NCI-H2081 treated with DMSO at 0.1 percent for 48 hours (cell line): ENCODE measurements around the gene HMGA1.

Experiments used
- DNase-seq: peaks from one replicate; lab custom pipeline; 2025; lab: John Stamatoyannopoulos, UW

The HMGA1 gene

DNA sequence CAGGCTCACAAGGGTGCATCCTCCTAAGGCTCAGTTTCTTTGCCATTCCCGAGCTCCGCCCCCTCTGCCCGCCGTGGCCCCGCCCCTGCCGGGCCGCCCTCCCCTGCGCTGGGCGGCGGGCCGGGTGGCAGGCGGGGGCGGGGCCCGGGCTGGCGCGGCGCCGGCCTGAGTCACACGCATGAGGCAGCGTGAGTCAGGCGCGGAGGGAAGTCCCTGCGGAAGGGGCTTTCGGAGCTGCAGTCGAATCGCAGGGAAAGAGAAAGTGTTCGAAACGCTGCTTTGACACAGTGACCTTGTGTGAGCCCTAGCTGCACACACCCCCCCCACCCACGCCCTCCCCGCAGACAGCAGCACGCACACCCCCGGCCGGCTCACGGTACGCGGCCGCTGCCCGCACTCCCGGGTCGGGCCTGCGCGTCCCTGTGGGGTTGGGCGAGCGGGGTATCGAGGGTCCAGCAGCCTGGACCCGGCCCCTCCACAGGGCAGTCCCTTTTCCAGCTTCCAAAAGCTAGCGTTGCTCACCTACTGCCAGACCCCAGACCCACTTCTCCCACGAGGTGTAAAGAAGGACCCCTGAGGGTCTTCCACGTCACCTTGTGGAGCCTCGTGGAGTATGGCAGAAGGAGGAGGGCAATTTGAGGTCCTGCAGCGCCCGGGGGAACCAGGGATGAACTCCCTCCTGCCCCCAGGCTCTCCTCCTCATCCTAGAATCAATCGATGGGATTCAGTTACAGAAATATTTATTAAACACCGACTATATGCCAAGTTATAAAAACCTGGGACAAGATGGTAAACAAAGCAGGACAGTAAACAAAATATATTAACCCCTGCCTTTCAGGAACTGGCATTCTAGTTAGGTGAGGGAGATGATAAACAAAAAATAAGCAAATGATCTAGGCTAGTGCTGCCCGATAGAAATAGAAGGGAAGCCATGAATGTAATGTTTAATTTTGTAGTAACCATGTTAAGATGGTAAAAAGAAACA is 12.4 kb upstream of the HMGA1 start:
- DNase-seq = no peak

DNA sequence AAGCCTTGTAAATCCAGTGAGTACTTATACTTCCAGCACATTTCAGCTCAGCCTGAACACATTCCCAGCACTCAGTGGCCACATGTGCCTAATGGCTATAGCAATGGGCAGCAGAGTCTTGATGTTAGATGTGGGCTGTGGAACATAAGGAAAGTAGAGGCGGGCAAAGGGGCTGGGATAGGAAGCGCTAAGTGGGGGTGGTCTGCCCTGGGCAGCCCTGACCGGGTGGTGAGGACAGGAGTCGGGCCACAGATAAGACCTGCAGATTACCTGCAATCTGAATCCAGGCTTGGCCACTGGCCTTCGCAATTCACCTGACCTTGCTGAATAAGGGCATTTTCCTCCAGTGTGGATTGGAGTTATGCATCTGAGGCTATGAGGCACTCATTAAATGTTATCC is 11.1 kb upstream of the HMGA1 start:
- no peak for DNase-seq

DNA sequence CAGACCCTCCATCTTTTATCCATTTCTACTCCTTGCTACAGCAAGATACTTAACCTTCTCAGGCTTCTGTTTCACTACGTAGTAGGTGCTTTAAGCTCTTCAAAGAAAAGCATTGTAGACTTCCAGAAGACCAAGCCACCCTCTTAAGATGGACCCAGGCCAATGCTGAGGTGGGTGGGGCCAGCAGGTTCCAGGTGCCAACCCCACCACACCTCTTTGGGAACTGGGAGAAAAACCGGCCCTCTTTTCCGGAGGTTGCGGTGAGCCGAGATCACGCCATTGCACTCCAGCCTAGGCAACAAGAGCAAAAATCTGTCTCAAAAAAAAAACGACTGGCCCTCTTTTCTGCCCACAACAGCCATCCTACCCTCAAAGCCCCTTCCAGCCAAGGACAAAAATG is 10.6 kb upstream of the HMGA1 start:
- no peak for DNase-seq

DNA sequence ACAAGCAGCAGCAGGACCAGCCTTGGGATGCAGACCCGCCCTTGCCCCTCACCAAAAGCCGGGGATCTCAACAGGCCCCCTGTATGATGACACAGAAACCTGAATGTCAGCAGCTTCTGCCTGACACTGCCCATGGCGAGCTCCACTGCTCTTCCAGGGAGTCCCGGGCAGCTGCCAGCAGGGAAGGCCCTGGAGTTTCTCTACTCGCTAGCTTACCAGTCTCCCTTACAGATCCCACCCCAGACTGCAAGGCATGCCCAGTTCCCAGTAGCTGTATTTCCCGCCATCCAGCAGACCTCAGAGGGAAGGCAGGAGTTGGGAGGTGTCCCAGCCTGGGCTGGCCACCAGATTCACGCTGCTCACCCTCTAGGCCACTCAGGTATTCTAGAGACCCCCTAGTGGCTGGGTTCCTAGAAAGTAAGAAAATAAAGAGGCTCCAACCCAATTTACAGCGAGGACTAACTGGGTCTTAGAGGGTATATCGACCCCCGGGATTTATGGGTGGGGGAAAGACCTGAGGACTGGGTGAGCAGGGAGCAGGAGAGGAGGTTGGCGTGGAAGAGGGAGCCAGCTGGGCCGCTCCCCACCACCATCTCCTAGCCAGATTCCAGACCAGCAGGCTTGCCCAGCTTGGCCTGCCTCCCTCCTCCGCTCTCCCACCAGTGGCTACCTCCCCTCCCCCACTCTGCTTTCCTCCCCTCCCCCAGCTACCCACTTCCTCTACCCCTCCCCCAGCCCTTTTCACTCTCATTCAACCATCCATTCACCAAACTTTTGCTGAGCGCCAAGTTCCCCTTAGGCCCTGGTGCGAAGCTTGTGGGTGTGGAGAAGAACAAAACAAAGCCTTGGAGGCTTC is 9.7 kb upstream of the HMGA1 start:
- DNase-seq = no peak

DNA sequence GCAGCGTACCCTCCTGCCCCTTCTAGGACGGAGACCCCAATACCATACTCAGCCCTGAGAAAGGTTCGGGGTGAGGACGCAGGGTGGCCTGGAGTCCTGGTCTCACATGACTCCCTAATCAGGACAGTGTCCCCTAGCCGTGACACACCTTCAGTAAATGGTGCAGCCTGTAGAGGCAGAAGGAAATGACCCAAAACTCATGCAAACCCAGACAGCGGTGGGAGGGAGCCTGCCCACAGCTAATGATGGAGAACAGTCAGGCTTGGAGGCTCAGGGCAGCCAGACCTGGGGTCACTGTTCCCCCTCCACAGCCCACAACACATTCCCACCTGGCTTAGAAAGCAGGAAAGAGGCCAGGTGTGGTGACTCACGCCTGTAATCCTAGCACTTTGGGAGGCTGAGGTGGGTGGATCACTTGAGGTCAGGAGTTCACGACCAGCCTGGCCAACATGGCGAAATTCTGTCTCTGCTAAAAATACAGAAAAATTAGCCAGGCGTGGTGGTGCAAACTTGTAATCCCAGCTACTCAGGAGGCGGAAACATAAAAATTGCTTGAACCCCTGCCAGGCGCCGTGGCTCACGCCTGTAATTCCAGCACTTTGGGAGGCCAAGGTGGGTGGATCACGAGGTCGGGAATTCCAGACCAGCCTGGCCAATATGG is 8.8 kb upstream of the HMGA1 start:
- no peak for DNase-seq

DNA sequence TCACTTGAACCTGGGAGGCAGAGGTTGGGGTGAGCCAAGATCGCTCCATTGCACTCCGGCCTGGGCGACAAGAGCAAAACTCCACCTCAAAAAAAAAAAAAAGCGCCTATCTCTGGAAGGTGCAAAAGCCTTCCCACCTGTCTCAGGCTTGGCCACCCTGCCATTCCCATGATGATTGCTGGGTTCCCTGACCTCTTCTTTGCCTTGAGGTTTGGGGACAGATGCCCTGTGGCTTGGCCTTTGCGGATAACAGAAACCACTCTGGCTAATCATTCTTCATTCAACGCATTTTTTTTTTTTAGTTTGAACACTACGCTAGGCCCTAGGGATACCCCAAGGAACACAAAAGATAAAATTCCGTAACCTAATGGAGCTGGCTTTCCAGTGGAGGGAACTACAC is 6.8 kb upstream of the HMGA1 start:
- no peak for DNase-seq

DNA sequence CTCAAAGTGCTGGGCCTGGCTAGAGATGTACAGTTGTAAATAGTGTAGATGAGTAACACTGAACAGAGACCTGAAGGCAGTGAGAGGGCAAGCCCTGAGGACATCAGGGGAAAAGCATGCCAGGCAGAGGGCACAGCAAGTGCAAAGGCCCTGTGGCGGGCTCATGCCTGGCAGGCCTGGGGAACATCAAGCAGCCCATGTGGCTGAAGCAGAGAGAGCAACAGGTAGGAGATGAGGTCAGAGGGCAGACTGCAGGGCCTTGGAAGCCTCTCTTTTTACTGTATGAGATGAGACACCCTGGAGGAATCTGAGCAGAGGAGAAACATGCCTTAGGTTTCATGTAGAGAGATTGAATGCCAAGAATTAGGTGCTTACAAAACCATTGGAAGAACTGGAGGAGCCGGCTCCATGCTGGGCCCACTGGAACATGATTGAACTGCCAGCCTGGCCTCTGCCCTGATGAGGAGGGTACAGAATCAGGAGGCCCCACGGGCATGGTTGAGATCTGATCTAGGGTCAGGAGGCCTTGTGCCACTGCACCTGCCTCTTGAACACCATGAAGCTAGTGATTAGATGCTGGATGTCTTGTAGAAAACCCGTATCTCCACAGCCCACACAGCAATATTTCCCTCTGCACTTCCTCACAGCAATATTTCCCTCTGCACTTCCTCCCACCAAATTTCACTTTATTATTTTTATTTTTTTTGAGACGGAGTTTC is 5.9 kb upstream of the HMGA1 start:
- DNase-seq = no peak

DNA sequence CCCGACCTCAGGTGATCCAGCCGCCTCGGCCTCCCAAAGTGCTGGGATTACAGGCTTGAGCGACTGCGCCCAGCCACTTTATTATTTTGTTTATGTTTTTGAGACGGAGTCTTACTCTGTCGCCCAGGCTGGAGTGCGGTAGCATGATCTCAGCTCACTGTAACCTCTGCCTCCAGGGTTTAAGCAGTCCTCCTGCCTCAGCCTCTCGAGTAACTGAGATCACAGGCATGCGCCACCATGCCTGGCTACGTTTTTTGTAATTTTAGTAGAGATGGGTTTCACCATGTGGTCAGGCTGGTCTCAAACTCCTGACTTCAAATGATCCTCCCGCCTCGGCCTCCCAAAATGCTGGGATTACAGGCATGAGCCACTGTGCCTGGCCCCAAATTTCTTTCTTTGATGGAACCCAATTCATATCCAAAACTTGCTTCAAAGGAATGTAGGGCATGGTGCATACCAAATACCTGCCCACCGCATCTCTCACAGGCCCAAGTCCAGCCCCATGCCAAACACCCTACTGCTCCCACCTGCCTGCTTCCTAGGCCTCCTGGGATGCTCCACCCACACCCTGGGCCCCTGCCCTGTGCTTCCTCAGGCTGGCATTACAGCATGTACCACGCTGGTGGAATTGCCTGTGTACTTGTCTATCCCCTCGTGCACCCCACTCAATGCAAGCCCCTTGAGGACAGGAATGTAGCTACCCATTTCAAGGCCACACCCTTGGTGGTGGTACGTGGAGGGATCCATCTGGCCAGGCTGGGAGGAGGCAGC is 4.9 kb upstream of the HMGA1 start:
- no peak for DNase-seq

DNA sequence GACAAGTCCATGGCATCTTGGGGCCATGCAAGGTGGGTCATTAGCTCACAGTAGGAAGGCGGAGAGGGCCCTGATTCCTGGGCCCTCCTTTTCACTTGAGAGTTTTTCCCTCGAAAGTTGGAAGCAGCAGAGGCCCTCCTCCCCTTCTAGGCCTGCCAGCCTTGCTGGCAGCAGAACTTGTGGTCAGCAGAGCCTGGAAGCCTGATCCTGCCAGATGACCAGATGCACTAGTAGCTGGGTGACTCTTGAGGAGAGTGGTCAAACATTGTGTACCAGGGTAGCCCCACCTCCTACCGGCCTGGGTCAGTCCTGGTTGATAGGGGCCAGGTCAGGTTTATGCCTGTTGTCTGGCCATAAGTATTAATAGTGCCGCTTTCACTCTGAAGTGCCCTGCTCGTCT is 3.8 kb upstream of the HMGA1 start:
- DNase-seq = no peak

DNA sequence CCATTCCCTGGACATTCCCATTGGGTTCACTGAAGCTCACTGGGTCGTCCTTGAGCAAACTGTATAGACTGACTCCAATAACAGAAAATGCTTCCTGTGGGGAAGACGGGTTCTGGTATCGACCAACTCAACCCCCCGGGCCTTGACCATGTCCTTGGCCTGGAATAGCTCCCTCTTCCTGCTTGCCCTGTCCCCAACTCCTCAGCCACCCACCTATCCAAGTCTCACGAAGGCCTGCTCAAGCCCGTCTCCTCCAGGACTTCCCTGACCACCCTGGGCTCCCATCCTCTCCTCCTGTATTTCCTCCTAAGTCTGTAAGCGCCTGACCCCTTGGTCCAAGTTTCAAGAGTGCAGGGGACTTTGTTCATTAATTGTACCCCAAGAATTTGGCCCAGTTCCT is 2.8 kb upstream of the HMGA1 start:
- no peak for DNase-seq

DNA sequence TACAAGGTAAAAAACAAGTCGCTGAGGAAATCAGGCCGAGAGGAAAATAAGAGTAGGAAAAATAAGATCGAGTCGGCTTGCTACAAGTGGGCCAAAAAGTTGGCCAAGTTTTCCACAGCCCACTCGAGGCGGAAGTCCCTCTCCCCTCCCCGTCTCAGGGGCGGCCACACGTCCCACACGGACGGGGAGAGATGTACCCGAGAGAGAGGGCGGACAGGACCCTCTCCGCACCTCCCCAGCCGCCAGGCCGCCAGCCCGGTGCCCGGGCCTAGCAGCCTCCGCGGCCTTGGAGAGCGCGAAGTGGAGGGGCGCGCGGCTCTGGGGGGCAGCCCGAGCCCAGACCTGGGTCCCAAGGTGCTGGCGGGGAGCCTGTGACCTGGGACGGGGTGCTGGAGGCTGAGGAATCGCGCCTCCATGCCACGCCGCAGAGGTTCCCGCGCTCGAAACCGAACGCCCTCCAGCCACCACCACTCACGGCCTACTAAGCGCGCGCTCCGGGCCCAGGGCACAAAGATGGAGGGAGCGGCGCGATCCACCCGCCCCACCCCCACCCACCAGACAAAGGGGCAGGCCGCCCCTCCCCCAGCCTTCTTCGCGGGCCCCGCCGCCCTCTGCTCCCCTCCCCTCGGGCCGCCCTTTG is 1.9 kb upstream of the HMGA1 start:
- DNase-seq = no peak

DNA sequence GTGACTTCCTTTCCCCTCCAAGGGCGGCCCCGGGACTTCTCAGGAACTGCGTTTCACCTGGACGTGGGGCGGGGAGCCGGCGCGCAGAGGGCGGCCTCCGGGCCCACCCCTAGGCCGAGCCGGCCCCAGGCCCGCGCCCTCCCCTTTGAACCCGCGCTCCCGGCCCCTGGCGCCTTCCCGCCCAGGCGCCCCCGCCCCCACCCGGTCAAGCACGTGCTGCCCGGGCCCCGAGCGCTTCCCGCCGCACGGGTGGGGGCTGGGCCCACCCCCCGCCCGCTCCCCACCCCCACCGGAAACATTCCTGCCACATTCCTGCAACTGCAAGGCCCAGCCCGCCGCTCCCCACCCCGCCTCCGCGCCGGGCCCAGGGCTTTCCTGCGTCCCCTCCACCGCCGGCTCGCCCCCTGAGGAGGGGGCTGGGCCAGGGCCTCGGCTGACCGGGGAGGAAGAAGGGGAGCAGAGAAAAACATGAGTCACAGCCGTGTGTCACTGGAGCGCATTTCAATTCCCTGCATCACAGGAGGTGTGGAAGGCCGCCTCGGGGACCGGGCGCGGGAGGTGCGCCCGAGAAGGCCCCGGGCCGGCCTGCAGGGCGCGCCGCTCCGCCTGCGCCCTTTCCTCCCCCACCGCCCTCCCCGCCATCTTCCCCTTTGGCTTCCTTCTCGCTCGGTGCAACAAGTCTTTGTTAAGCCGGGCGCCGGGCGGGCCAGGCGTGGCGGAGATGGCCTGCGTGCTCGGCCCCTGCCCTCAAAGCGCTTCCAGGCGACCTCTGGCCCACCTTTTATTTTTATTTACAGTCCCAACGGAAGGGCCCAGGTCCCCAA is 1.2 kb upstream of the HMGA1 start:
- no peak for DNase-seq

DNA sequence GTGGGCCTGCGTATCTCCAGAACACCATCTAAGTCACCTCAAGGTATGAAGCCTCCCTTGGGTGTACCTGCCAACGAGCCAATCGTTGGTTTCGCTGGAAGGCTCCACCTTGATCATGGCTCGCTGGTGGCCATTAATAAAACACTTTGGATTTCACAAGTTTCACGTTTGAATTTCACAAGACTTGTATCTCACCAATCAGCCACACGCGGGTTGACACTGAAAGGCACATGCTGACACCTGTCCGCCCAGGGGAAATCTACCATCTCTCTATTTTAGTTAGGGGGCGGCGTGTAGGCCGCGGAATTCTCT is 586 bp upstream of the HMGA1 start:
- DNase-seq = no peak

DNA sequence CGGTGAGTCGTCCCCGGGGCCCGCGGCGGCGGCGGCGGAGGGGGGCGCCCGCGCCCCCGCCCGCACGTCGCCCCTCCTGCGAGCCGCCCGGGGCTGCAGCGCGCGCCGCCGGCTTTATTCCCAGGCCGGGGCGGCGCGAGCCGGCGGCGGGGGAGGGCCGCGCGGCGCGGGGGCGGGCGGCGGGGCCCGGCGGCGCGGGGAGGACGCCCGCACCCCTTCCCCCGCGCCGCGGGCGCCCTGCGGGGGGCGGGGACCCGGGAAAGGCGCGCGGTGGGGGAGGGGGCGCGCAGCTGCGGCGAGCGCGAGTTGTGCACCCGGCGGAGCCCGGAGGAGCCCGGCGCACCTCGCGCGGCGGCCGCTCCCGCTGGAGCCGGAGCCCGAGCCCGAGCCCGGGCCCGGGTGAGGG is 646 bp downstream of the HMGA1 start:
- no peak for DNase-seq

DNA sequence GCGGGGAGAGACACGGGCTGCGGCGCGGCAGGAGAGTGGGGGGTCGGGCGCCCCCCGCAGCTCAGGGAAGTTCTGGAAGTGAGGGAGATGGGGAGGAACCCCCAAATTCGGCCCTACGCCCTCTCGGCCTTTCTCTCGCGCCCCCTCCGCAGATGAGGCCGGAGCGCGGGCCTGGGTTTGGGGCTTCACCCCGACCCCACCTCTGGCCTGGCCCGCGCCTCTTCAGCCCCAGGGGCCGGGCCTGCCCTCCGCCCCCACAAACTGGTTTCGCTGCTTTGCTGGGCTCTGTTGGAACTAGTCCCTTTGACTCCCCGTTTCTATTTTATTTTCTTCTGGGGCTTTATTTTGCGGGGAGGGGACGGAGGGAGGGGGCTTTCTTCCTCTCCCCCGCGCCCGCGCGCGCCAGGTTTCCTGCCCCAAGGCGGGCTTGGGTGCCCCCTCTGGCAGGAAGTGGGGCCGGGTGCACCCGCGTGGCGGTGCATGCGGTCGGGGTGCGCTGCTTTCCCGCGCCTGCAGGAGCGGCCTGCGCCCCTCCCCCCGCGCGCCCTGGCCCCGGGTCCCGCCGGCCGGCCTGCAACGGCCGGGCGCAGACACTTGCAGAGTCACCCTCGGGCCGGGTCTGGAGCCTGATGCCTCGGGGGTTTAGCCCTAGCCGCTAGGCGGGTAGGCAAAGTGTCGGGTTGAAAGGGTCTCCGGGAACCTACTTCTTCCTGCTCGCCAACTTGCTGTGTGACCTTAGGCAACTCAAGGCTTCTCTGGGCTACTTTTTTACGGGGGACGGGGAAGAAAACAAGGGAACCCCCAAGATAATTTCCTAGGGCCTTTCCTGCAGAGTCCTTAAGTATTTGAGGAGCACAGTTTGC is 1.3 kb downstream of the HMGA1 start:
- DNase-seq = no peak

DNA sequence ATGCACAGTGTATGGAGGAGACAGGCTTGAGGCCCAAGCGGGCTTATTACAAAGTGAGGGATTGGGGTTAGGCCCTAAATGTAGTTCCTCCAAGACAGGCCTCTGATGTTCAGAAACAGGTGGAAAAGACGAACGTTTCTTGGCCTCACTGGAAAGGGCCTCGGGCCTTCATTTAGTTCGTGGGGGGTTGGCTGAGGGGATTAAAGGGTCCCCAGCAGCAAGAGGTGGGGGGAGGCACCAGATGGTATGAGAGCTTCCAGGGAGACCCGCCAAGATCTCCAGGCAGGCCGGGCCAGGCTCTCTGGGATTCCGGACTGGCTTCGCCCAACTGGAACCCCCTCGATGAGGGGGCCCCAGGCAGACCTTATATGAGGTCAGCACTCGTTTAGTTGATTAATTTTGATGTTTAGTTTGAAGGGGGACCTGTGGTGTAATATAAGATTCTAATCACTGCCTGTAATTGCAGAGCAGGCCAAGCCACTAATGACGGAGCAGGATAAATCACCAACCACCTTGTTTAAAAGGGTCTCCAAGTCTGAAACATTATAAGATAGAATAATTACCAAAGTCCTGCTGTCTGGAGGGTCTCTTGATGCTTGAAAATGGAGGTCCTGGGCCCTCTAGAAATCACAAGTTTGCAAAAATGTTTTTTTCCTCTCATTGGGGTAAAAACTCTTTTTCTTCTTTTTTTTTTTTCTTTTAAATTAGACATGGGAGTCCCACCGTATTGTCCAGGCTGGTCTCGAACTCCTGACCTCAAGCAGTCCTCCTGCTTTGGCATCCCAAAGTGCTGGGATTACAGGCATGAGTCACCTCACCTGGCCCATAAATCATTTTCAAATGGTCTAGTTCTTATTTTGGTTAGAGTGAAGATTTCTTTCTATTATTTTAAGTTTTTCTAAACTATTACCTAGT is 2.2 kb downstream of the HMGA1 start:
- DNase-seq = no peak

DNA sequence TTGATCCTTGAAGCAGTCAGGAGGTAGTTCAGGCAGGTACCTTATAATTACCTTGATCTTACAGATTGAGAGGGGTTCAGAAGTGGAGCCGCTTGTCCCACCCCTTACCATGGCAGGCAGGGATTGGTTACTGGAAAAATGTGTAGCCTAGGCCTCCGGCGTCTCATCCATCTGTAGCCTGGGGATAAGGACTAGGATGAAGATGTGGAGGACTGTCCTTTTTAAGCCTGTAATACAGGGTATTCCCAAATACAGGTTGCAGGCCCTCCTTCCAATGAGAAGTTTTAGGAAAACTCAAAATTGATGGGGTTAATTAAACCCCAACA is 2.8 kb downstream of the HMGA1 start:
- DNase-seq = no peak

DNA sequence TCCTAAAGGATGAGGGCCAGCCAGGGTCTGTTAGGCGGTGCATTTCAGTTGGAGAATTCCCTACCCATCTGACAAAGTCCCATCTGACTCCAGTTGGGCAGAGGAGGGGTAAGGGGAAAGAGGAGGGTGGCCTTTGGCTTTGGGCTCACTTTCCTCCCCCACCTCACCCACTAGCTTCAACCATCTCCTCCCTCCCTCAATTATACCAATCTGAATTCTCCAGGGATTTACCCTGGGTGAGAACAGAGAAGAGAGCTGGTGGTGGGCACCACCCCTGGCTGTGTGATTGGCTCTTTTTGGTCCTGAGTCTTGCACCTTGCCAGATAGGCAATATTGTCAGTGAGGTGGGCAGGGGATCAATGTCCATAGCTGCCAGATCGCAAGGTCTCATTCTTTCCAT is 3.2 kb downstream of the HMGA1 start:
- no peak for DNase-seq
